GM12878 (cell line): Measurements from ENCODE around the gene SRD5A2. TPM values are rescaled to one million over a fixed set of nuclear protein-coding genes. Genes with fewer than 3 reads are reported as not detected.

Experiments used
- ATAC-seq: fragments of 200-7000 bp; cut with Tn5 transposase; 3 replicates; pipeline ENCODE4 v1.9.1; 2020; ENCODE audit warnings: mild to moderate bottlenecking, moderate library complexity
- BruUV-seq: library from RNA; stranded (reverse); fragments of 400-500 nt; replicated peaks from 2 replicates; lab custom pipeline; 2021; lab: Mats Ljungman, UMichigan
- CTCF ChIA-PET: fragments of 300-600 bp; sonication (Branson Sonifier 250); formaldehyde crosslinking; extraction: SDS; loops from one replicate; lab custom pipeline; 2021; ENCODE audit warnings: inconsistent platforms; lab: Yijun Ruan, JAX
- POLR2A ChIA-PET: fragments of 350-600 bp; formaldehyde crosslinking; extraction: SDS; loops from one replicate; lab custom pipeline; 2021; ENCODE audit warnings: inconsistent platforms; lab: Charles Lee
- RAD21 ChIA-PET: fragments of 300-600 bp; sonication (Branson Sonifier 250); formaldehyde crosslinking; loops from one replicate; lab custom pipeline; 2023; ENCODE audit warnings: antibody characterized with exemption; ENCODE audit not compliant: unreplicated experiment; lab: Charles Lee
- SMC1A ChIA-PET: fragments of 300-600 bp; sonication (Branson Sonifier 250); formaldehyde crosslinking; loops from one replicate; lab custom pipeline; 2023; ENCODE audit not compliant: unreplicated experiment, uncharacterized antibody; lab: Charles Lee
- DNase-seq: peaks from one replicate; pipeline ENCODE4 v3.0.0-alpha.2; 2011; ENCODE audit warnings: low read depth, low spot score
- FAIRE-seq: peaks from 3 replicates; lab custom pipeline; 2011; peaks lifted over from hg19 to GRCh38; lab: Jason Lieb, UNC
- H2AFZ ChIP-seq: 2 replicates; pipeline ENCODE4 v1.6.0; 2011; ENCODE audit warnings: low read depth, low read length, control low read depth; ENCODE audit not compliant: control insufficient read depth
- H3K27ac ChIP-seq: 2 replicates; pipeline ENCODE4 v1.5.1; 2011; ENCODE audit warnings: control low read depth; ENCODE audit not compliant: control insufficient read depth, insufficient read depth
- H3K27me3 ChIP-seq, 2 experiments: replicated peaks in 1 of 2; 2 replicates each; pipeline versions ENCODE4 v1.6.0 to v1.6.1; 2011; ENCODE audit warnings: low read length in 1 of 2; ENCODE audit not compliant: control insufficient read depth in 2 of 2, insufficient read depth in 2 of 2
- H3K36me3 ChIP-seq, 2 experiments: 2 replicates each; pipeline ENCODE4 v1.5.1; 2011; ENCODE audit warnings: low read length in 1 of 2; ENCODE audit not compliant: control insufficient read depth in 2 of 2, insufficient read depth in 2 of 2
- H3K4me1 ChIP-seq: 2 replicates; pipeline ENCODE4 v1.6.1; 2011; ENCODE audit warnings: mild to moderate bottlenecking, low read length, moderate library complexity, mixed read lengths; ENCODE audit not compliant: control insufficient read depth, insufficient read depth
- H3K4me2 ChIP-seq: 2 replicates; pipeline ENCODE4 v1.6.0; 2011; ENCODE audit warnings: control low read depth; ENCODE audit not compliant: control insufficient read depth, insufficient read depth
- H3K4me3 ChIP-seq: fragments of 200-600 bp; sonication (generic); 2 replicates; pipeline ENCODE4 v1.5.1; 2016
- H3K79me2 ChIP-seq: 2 replicates; pipeline ENCODE4 v1.6.0; 2011; ENCODE audit warnings: low read length; ENCODE audit not compliant: control insufficient read depth, insufficient read depth
- H3K9ac ChIP-seq: 2 replicates; pipeline ENCODE4 v1.8.0; 2011; ENCODE audit warnings: low read length, control low read depth, mixed read lengths; ENCODE audit not compliant: control insufficient read depth, insufficient read depth
- H3K9me3 ChIP-seq: replicated peaks from 3 replicates; pipeline ENCODE4 v1.5.1; 2011; ENCODE audit warnings: mild to moderate bottlenecking, low read length; ENCODE audit not compliant: control insufficient read depth, insufficient read depth
- H4K20me1 ChIP-seq: 2 replicates; pipeline ENCODE4 v1.6.0; 2011; ENCODE audit not compliant: control insufficient read depth, insufficient read depth
- MEF2A ChIP-seq: IDR thresholded peaks from 2 replicates; pipeline ENCODE4 v1.6.1; 2011; ENCODE audit warnings: low read depth, mild to moderate bottlenecking, low read length, moderate library complexity; ENCODE audit not compliant: insufficient read depth
- SMAD5 ChIP-seq: IDR thresholded peaks from 2 replicates; pipeline ENCODE4 v1.6.1; 2016; ENCODE audit warnings: antibody characterized with exemption, low read depth
- WGBS: methylation state at CpG from one replicate; pipeline ENCODE4 v1.1.6; 2016; ENCODE audit warnings: low lambda C conversion rate; ENCODE audit not compliant: insufficient replicate concordance, insufficient coverage; ENCODE audit errors: missing lambda C conversion rate; 5-methylcytosine and 5-hydroxymethylcytosine counted together
- in situ Hi-C: fragments of 300-500 bp; cut with MboI; formaldehyde crosslinking; loops from 9 replicates; pipeline ENCODE4 v1.14.3; 2018; ENCODE audit warnings: mixed read lengths
- intact Hi-C: fragments of 100-400 bp; cut with micrococcal nuclease; formaldehyde crosslinking; loops from one replicate; pipeline ENCODE4 v1.14.2; 2022; ENCODE audit not compliant: unreplicated experiment
- polyA plus RNA-seq, 11 experiments: library from polyadenylated mRNA; depleted of rRNA in 4 of 11; unstranded in 6 of 11; stranded (reverse) in 5 of 11; fragments of >200 nt; fragmentation: Nextera tagmentation in 4 of 11; fragmentation: Illumina TruSeq in 1 of 11; extraction: Ambion mirVana in 4 of 11; extraction: Trizol in 1 of 11; gene quantifications; 1 replicate in 1 of 11; 2 replicates in 10 of 11; pipeline versions ENCODE4 v1.2.1 to v1.2.3, GENCODE V29; 2011 to 2016; ENCODE audit warnings: inconsistent platforms in 2 of 11, missing spikeins in 2 of 11, low read depth in 1 of 11
- total RNA-seq, 4 experiments: library from RNA; depleted of rRNA in 3 of 4; stranded (reverse); fragments of >200 nt in 3 of 4; fragmentation: Illumina TruSeq in 1 of 4; extraction: Trizol in 1 of 4; gene quantifications; 2 replicates each; pipeline versions ENCODE4 v1.2.1 to v1.2.3, GENCODE V29; 2013 to 2021
- TF ChIP-seq, protein P1 (sequence below): fragments of 450-650 bp; formaldehyde crosslinking; IDR thresholded peaks from 2 replicates; pipeline ENCODE4 v1.4.0; 2022; ENCODE audit warnings: mild to moderate bottlenecking, moderate library complexity
- TF ChIP-seq, protein P2 (sequence below): fragments of 450-650 bp; IDR thresholded peaks from 2 replicates; pipeline ENCODE4 v1.6.1; 2018; ENCODE audit warnings: borderline replicate concordance, mild to moderate bottlenecking; ENCODE audit not compliant: partially characterized antibody

Gene SRD5A2
- total and polyA plus RNA-seq, 10 of the 15 experiments (the other 5 are each of a cell fraction or from before 2014, with no cell fraction given), result 0.01 TPM; not detected in 7

DNA sequence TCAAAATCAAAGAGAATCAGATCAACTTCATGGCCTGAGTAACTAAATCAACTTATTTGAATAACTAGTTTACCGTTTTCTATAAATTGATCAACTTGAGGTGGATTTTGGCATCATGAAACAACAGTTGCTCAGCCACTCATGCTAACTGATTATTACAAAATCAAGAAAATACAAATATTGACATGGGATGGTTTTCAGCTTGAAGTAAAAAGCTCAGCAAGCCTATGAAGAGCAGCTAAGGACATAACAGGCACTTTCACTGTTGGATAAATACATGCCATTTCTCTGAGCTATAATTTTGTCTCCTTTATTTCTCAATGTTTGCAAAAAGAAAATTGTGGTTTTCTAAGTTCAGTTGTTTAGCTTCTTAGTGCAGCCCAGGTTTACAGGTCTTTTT lies 18.9 kb downstream of the SRD5A2 start (continued):
- TF ChIP-seq, protein P1, sequence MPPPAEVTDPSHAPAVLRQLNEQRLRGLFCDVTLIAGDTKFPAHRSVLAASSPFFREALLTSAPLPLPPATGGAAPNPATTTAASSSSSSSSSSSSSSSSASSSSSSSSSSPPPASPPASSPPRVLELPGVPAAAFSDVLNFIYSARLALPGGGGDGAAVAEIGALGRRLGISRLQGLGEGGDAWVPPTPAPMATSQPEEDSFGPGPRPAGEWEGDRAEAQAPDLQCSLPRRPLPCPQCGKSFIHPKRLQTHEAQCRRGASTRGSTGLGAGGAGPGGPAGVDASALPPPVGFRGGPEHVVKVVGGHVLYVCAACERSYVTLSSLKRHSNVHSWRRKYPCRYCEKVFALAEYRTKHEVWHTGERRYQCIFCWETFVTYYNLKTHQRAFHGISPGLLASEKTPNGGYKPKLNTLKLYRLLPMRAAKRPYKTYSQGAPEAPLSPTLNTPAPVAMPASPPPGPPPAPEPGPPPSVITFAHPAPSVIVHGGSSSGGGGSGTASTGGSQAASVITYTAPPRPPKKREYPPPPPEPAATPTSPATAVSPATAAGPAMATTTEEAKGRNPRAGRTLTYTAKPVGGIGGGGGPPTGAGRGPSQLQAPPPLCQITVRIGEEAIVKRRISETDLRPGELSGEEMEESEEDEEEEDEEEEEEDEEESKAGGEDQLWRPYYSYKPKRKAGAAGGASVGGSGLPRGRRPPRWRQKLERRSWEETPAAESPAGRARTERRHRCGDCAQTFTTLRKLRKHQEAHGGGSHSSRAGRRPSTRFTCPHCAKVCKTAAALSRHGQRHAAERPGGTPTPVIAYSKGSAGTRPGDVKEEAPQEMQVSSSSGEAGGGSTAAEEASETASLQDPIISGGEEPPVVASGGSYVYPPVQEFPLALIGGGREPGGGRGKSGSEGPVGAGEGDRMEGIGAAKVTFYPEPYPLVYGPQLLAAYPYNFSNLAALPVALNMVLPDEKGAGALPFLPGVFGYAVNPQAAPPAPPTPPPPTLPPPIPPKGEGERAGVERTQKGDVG (CRISPR knock-in tag), result no peak
- no peak for TF ChIP-seq SMAD5

DNA sequence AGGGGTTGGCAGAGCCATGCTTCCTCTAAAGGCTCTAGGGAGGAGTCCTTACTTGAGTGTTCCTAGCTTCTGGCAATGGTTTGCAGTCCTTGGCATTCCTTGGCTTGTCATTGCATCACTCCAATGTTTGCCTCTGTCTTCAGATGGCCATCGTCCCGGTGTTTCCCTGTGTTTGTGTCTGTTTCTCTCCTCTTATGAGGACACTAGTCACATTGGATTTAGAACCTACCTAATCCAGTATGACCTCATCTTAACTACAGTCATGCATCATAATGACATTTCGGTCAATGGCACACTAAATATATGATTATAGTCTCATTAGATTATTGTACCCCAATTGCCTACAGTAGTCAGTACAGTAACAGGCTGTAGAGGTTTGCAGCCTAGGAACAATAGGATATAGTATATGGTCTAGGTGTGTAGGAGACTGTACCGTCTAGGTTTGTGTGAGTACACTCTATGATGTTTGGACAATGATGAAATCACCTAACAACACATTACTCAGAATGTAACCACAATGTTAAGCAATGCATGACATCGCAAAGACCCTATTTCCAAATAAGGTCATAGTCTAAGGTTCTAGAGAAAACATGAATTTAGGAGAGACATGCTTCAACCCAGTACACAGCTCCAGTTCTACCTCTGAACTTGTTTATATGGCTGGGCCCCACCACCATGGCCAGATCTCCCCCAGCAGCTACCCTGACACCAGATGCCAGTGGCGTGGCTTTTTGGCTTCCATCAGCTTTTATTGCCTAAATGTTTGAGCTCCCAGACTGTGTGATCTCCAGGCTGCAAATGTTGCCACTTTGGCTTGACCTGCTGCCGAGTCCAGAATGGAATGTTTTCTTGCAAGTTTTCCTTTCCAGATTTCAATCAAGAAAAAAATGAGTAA lies 22.1 kb downstream of the SRD5A2 start:
- DNase-seq (no peak), ATAC-seq (peak; percentile 73), FAIRE-seq (no peak)
- BruUV-seq, result no TSS peak
- RAD21 ChIA-PET, result no interaction called here
- Histone ChIP-seq H4K20me1 (no peaks in the 10 kb centered on the region), H2AFZ (no peak overlapping the region), H3K36me3 (no peaks in the 10 kb centered on the region), H3K9me3 (no peaks in the 10 kb centered on the region), H3K4me1 (no peaks in the 10 kb centered on the region), H3K27me3 (no peaks in the 10 kb centered on the region), H3K4me3 (no peak overlapping the region), H3K79me2 (no peaks in the 10 kb centered on the region), H3K9ac (no peak overlapping the region), H3K27ac (no peak overlapping the region), H3K4me2 (no peak overlapping the region)
- CTCF ChIA-PET, result no interaction called here
- POLR2A ChIA-PET, result no interaction called here
- WGBS, result 0% methylated on average over 7 of the region's 7 CpGs
- TF ChIP-seq, protein P2, sequence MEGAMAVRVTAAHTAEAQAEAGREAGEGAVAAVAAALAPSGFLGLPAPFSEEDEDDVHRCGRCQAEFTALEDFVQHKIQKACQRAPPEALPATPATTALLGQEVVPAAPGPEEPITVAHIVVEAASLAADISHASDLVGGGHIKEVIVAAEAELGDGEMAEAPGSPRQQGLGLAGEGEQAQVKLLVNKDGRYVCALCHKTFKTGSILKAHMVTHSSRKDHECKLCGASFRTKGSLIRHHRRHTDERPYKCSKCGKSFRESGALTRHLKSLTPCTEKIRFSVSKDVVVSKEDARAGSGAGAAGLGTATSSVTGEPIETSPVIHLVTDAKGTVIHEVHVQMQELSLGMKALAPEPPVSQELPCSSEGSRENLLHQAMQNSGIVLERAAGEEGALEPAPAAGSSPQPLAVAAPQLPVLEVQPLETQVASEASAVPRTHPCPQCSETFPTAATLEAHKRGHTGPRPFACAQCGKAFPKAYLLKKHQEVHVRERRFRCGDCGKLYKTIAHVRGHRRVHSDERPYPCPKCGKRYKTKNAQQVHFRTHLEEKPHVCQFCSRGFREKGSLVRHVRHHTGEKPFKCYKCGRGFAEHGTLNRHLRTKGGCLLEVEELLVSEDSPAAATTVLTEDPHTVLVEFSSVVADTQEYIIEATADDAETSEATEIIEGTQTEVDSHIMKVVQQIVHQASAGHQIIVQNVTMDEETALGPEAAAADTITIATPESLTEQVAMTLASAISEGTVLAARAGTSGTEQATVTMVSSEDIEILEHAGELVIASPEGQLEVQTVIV, result no peak
- TF ChIP-seq MEF2A, result no peak
- SMC1A ChIA-PET, result no interaction called here
- in situ Hi-C loops (no loop called here), intact Hi-C loops (no loop called here)
